ENCODE results near the gene JAK3. TPM values are rescaled to one million over a fixed set of nuclear protein-coding genes. Genes with fewer than 3 reads are reported as not detected.

The JAK3 gene
- total and polyA plus RNA-seq, 2 of the 4 experiments (the other 2 are of a cell fraction): 0.36 to 1.5 TPM

DNA sequence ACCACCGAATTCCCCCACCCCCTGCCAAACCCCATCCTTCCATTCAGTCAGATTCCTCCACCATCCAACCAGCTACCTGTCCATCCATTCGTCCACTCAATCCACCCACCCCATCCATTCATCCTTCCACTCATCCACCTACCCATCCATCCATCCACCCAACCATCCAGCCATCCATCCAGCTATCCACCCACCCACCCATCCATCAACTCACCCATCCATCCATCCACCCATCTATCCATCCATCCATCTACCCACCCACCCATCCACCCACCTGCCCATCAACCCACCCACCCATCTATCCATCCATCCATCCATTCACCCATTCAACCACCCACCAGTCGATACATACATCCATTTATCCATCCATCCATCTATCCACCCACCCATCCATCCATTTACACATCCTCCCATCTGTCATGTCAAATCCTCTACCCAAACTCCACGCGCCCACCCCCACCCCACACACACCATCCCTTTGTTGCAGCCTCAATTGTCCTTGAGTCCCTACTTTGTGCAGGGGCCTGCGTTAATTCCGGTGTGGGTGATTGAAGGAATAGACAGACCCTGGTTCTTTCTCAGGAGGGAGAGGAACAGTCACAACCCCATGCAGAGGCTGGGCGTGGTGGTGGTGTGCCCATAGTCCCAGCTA, 18.7 kb upstream of the JAK3 start:
- DNase-seq: no peak
- H3K9me1 ChIP-seq (ENCODE audit: insufficient read depth, low read length): peaks cover 12% of the 10 kb centered on the region; the same call in 1 of the 2 replicates
- BruUV-seq (replicated peaks): no TSS peak
- H3K27me3 ChIP-seq (ENCODE audit: control insufficient read depth, insufficient read depth, low read length): peaks cover 25% of the 10 kb centered on the region
- no peak overlapping the region for H4K8ac ChIP-seq (ENCODE audit: low read depth in 2 of 2, low read length in 2 of 2)
- peaks cover 3% of the 10 kb centered on the region; the same call in 1 of the 2 replicates for H3K4me1 ChIP-seq (ENCODE audit: control insufficient read depth, insufficient read depth, low read length)
- H3K36me3 ChIP-seq (ENCODE audit: control insufficient read depth, insufficient read depth, low read length): peaks cover 41% of the 10 kb centered on the region
- H3K4me3 ChIP-seq (ENCODE audit: insufficient read depth, low read depth, low read length): no peak overlapping the region
- H3K4me2 ChIP-seq (ENCODE audit: low read depth, low read length): no peak overlapping the region
- no peak overlapping the region for H4K5ac ChIP-seq (ENCODE audit: low read depth, low read length)
- no peak overlapping the region for H3K4ac ChIP-seq (ENCODE audit: low read depth, low read length)
- ATAC-seq (ENCODE audit: low read depth): no peak
- H3K23ac ChIP-seq (ENCODE audit: low read depth, low read length): no peak overlapping the region
- WGBS, 2 experiments (ENCODE audit: extremely low coverage in 2 of 2, insufficient read length in 1 of 2): 82 to 100% methylated on average over 2 to 3 of the region's 8 CpGs
- no peak overlapping the region for H2AFZ ChIP-seq (replicated peaks; ENCODE audit: low read length, poor library complexity)
- H3K56ac ChIP-seq (ENCODE audit: extremely low read depth, insufficient read depth, low read length): no peak overlapping the region
- H4K20me1 ChIP-seq (ENCODE audit: insufficient read depth, low read length): peaks cover 46% of the 10 kb centered on the region
- no peak overlapping the region for H2BK20ac ChIP-seq (ENCODE audit: low read depth, low read length)
- H3K79me1 ChIP-seq (ENCODE audit: low read depth in 1 of 2, low read length in 2 of 2): peaks cover 11 to 33% of the 10 kb centered on the region in 2 experiments; a peak in 3 of 4 replicates
- no peak overlapping the region for H3K18ac ChIP-seq (ENCODE audit: low read depth, low read length)
- H2BK15ac ChIP-seq (ENCODE audit: low read depth, low read length): no peak overlapping the region
- POLR2A ChIA-PET (ENCODE audit: unreplicated experiment): interaction anchor here (0.6 kb wide), 2 partner anchors 19 to 81 kb away, joined by 3 to 15 read pairs; no protein-coding TSS in a partner anchor
- TF ChIP-seq SMC3 (IDR thresholded peaks at IDR 0.05; ENCODE audit: low read depth, low read length) (no peak), MAFK (IDR thresholded peaks at IDR 0.05; ENCODE audit: low read depth, low read length) (no peak), CEBPB (IDR thresholded peaks at IDR 0.05; ENCODE audit: low read depth, low read length) (no peak), FOS (IDR thresholded peaks at IDR 0.05; ENCODE audit: low read depth, low read length) (no peak), MAZ (IDR thresholded peaks at IDR 0.05; ENCODE audit: borderline replicate concordance, low read depth, low read length) (no peak), MXI1 (IDR thresholded peaks at IDR 0.05; ENCODE audit: borderline replicate concordance, low read depth, low read length) (no peak), NFE2L2 (IDR thresholded peaks at IDR 0.05; ENCODE audit: low read depth, low read length) (no peak), RAD21 (IDR thresholded peaks at IDR 0.05; ENCODE audit: low read length) (no peak), CHD1 (IDR thresholded peaks at IDR 0.05; ENCODE audit: low read depth, low read length) (no peak), RCOR1 (IDR thresholded peaks at IDR 0.05; ENCODE audit: insufficient replicate concordance, low read length) (no peak)
- intact Hi-C loops (cut with micrococcal nuclease): no loop called here
- CTCF ChIA-PET: no interaction called here
- H2AK5ac ChIP-seq (ENCODE audit: low read depth, low read length): no peak overlapping the region
- H3K9me3 ChIP-seq (ENCODE audit: control insufficient read depth, insufficient read depth, low read length): no peaks in the 10 kb centered on the region
- H3K14ac ChIP-seq (replicated peaks; ENCODE audit: low read depth, low read length): no peak overlapping the region
- in situ Hi-C loops (cut with MboI; ENCODE audit: low sequenced_read_pairs): loop anchor here (5.0 kb wide), 1 partner anchor 121 kb away; no protein-coding TSS in a partner anchor
- peak overlapping the region; percentile 54 for H2BK5ac ChIP-seq (ENCODE audit: low read depth, low read length, poor library complexity, severe bottlenecking)
- H2BK120ac ChIP-seq (ENCODE audit: low read depth, low read length): no peak overlapping the region
- peak overlapping the region; percentile 66 for H2AK9ac ChIP-seq (replicated peaks; ENCODE audit: low read depth, low read length, poor library complexity)
- dilution Hi-C loops (cut with HindIII; ENCODE audit: low sequenced_read_pairs, unreplicated experiment): no loop called here
- no peak overlapping the region for H3K9ac ChIP-seq (ENCODE audit: low read depth, low read length)
- H3K27ac ChIP-seq (ENCODE audit: insufficient read depth, low read length): no peak overlapping the region
- H4K91ac ChIP-seq (ENCODE audit: insufficient read depth, low read depth, low read length): no peak overlapping the region
